ENCODE measurements around the gene MTM1.

MTM1 gene

DNA sequence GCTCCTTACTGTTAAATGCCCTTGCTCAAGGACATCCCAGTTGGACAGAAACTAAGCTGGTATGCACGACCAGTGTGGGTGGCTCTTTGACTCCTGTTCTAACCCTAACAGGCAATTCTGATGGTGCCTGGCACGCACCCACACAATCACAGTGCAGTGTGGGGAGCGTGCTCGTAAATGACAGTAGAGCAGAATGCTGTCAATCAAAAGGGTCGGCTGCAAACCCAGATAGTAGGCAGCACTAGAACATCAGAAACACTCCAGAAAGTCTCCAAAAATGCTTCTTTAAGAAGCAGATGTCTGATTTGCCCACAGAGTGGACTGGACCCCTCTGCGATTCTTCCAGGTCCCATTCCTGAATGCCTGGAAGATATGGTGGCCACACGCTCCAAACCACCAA lies 37.6 kb upstream of the MTM1 start:
- Histone ChIP-seq H3K4me3 (ENCODE audit: insufficient read depth, low read length, poor library complexity, severe bottlenecking) (no peak overlapping the region), H3F3A (ENCODE audit: insufficient read depth) (no peaks in the 10 kb centered on the region), H3K27me3 (ENCODE audit: low read length) (no peaks in the 10 kb centered on the region), H3K36me3 (ENCODE audit: low read length) (no peaks in the 10 kb centered on the region), H2AFZ (ENCODE audit: low read depth, low read length, severe bottlenecking) (no peak overlapping the region), H4K20me1 (ENCODE audit: low read depth, low read length) (no peaks in the 10 kb centered on the region), H3K9me2 (replicated peaks; ENCODE audit: insufficient read depth, low read length) (no peaks in the 10 kb centered on the region), H3K9me3 (ENCODE audit: insufficient read depth, low read length) (no peaks in the 10 kb centered on the region), H3K79me2 (ENCODE audit: insufficient read depth, low read length) (no peaks in the 10 kb centered on the region), H3K4me2 (ENCODE audit: low read depth, low read length, poor library complexity, severe bottlenecking) (no peak overlapping the region), H3K27ac (ENCODE audit: low read depth, low read length) (no peak overlapping the region), H3K9ac (ENCODE audit: low read length) (no peak overlapping the region)
- TF ChIP-seq EZH2phosphoT487 (conservative IDR thresholded peaks at IDR 0.05; ENCODE audit: low read length): no peak
- TF ChIP-seq, protein P1, sequence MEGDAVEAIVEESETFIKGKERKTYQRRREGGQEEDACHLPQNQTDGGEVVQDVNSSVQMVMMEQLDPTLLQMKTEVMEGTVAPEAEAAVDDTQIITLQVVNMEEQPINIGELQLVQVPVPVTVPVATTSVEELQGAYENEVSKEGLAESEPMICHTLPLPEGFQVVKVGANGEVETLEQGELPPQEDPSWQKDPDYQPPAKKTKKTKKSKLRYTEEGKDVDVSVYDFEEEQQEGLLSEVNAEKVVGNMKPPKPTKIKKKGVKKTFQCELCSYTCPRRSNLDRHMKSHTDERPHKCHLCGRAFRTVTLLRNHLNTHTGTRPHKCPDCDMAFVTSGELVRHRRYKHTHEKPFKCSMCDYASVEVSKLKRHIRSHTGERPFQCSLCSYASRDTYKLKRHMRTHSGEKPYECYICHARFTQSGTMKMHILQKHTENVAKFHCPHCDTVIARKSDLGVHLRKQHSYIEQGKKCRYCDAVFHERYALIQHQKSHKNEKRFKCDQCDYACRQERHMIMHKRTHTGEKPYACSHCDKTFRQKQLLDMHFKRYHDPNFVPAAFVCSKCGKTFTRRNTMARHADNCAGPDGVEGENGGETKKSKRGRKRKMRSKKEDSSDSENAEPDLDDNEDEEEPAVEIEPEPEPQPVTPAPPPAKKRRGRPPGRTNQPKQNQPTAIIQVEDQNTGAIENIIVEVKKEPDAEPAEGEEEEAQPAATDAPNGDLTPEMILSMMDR (IDR thresholded peaks at IDR 0.05; ENCODE audit: insufficient read depth, low read length, poor library complexity, severe bottlenecking): no peak

DNA sequence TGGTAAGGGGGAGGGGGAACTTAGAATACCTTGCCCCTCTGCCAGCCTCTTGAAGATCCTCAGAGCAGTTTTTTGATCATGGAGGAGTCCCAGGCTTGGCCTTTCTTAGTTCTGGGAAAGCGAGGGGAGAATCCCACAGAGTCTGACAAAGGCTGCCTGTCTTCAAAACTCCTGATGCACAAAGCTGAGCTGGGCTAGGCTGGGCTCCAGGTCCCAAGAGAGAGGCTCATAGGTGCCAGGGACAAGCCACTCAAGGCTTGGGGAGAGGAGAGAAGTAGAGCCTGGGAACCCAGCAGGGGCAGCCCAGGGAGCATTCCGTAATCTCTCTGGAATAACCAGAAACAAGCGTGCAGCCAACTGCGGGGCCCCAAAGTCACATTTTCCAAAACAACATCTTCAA lies 37.0 kb upstream of the MTM1 start:
- Histone ChIP-seq H3K9me3 (ENCODE audit: insufficient read depth, low read length) (no peaks in the 10 kb centered on the region), H3K9ac (ENCODE audit: low read length) (no peak overlapping the region), H3K4me2 (ENCODE audit: low read depth, low read length, poor library complexity, severe bottlenecking) (no peak overlapping the region), H2AFZ (ENCODE audit: low read depth, low read length, severe bottlenecking) (no peak overlapping the region), H3K27ac (ENCODE audit: low read depth, low read length) (no peak overlapping the region), H3K27me3 (ENCODE audit: low read length) (no peaks in the 10 kb centered on the region), H4K20me1 (ENCODE audit: low read depth, low read length) (no peaks in the 10 kb centered on the region), H3F3A (ENCODE audit: insufficient read depth) (no peaks in the 10 kb centered on the region), H3K4me3 (ENCODE audit: insufficient read depth, low read length, poor library complexity, severe bottlenecking) (no peak overlapping the region), H3K9me2 (replicated peaks; ENCODE audit: insufficient read depth, low read length) (no peaks in the 10 kb centered on the region), H3K36me3 (ENCODE audit: low read length) (no peaks in the 10 kb centered on the region), H3K79me2 (ENCODE audit: insufficient read depth, low read length) (no peaks in the 10 kb centered on the region)
- TF ChIP-seq, protein P1 (IDR thresholded peaks at IDR 0.05; ENCODE audit: insufficient read depth, low read length, poor library complexity, severe bottlenecking): no peak
- TF ChIP-seq EZH2phosphoT487 (conservative IDR thresholded peaks at IDR 0.05; ENCODE audit: low read length): no peak

DNA sequence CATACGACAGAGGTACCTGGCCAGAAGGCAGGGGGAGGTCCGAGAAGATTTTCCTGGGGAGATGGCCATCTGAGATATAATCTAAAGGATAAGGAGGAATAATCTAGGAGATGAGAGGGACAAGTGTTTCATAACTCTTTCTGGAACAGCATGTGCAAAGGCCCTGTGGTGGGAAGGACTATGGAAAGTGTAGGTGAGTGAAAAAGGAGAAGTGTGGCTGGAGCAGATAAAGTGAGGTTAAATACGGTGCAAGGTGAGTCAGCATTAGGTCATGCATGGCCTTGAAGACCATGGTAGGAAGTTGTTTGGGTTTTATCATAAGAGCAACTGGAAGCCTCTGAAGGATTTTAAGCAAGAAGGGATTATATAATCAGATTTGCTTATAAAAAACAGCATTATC lies 34.6 kb upstream of the MTM1 start:
- H3K9me3 ChIP-seq (ENCODE audit: insufficient read depth, low read length): no peaks in the 10 kb centered on the region
- H3F3A ChIP-seq (ENCODE audit: insufficient read depth): no peaks in the 10 kb centered on the region
- H4K20me1 ChIP-seq (ENCODE audit: low read depth, low read length): no peaks in the 10 kb centered on the region
- H3K9ac ChIP-seq (ENCODE audit: low read length): no peak overlapping the region
- H3K27me3 ChIP-seq (ENCODE audit: low read length): no peaks in the 10 kb centered on the region
- no peaks in the 10 kb centered on the region for H3K79me2 ChIP-seq (ENCODE audit: insufficient read depth, low read length)
- H2AFZ ChIP-seq (ENCODE audit: low read depth, low read length, severe bottlenecking): no peak overlapping the region
- H3K4me2 ChIP-seq (ENCODE audit: low read depth, low read length, poor library complexity, severe bottlenecking): no peak overlapping the region
- TF ChIP-seq, protein P1 (IDR thresholded peaks at IDR 0.05; ENCODE audit: insufficient read depth, low read length, poor library complexity, severe bottlenecking): no peak
- TF ChIP-seq EZH2phosphoT487 (conservative IDR thresholded peaks at IDR 0.05; ENCODE audit: low read length): no peak
- no peak overlapping the region for H3K27ac ChIP-seq (ENCODE audit: low read depth, low read length)
- H3K9me2 ChIP-seq (replicated peaks; ENCODE audit: insufficient read depth, low read length): no peaks in the 10 kb centered on the region
- no peaks in the 10 kb centered on the region for H3K36me3 ChIP-seq (ENCODE audit: low read length)
- no peak overlapping the region for H3K4me3 ChIP-seq (ENCODE audit: insufficient read depth, low read length, poor library complexity, severe bottlenecking)

Data from SU-DHL-6 (cell line).